HG03457 (cell line): Measurements from ENCODE around the gene TRIM7.
A peak's percentile ranks its signal among the peaks of the same experiment; 100 is the strongest.
"Not testable (repeated sequence)": the region's sequence is repeated elsewhere in the genome, so short reads cannot be mapped to it uniquely, and the experiment has no call there.

Experiments used
- ATAC-seq: cut with Tn5 transposase; IDR thresholded peaks from one replicate; pipeline ENCODE4 v1.9.1; 2021; ENCODE audit warnings: moderate number of reproducible peaks; ENCODE audit not compliant: unreplicated experiment

Gene TRIM7

DNA sequence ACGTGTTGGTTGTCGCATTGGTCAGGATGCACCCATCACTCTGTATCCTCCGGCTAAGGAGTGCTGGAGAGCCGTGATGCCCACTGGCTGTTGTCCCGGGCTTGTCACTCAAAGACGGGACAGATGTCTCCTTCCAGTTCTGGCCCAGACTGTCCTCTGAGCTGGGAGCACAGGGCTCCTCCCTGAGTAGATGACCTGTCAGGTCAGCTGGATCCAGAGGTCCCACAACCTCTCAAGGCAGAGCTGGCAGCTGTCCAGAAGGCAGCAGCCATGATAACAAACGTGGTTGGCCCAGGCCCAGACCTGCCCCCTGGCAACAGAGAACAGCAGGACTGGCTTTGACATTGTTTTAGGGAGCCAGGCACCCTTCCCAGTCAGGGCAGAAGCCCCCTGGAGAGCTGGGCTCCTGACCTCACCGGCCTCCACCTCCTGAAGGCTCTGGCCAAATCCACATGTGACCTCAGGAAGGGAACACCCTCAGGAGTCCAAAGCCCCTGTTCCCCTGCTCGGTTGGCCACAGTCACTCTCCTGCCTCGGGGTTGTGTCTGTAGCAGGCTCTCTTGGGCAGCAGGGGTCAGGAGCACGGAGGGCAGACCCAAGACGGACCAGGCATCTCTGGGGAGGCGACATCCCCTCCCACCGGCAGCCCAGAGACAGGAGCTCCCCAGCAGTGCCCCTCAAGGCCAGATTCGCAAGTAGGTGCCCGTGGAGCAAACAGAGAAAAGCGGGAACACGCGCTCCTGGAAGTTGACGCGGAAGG lies 10.3 kb downstream of the TRIM7 start:
- ATAC-seq: no peak

DNA sequence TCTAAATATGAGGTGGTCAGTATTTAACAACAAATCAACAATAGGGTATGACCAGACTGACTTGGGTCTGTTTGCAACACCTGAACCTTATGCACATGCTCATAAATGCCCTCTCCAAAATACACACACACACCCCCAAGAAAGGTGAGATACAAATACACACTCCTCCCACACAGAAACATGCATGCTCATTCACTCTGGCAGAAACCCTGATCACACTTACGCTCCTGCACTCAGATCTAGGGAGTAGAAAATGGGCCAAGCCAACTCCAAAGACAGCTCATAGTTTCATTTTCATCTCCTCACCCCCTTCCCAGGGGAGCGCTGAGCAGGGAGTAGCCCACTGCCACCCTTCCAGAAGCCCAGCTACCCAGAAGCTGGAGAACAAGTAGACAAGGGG lies 11.3 kb downstream of the TRIM7 start:
- ATAC-seq: no peak

DNA sequence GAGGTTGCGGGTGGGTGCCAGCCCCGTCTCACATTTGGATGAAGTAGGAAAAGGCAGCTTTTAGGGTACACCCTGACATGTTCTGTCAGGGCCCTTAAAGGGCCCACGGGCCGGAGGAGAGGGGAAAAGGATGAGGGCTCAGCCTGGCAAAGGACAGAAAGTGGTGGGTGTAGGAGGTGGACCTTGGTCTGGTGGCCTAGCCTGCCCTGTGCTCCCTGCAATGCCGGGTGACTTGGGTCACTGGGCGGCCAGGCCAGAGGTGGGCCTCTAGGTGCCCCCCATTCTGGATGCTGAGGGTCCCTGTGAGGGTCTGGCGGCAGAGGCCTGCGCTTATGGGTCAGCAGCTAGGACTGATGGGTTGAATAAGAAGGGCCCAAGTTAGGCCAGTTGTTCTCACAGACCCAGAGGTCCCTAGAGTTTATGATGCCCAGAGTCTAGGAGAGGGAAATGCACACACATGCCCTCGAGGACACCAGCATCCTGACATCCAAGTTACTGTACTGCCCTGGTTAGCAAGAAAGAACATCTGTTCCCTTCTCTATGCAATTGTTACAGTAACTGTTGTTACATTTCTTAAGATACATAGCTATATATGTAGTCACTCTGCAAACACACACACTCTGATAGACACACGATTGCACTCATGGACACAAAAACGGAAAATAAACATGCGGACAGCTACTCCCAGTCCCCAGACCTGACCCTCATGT lies 12.5 kb downstream of the TRIM7 start:
- ATAC-seq: no peak

DNA sequence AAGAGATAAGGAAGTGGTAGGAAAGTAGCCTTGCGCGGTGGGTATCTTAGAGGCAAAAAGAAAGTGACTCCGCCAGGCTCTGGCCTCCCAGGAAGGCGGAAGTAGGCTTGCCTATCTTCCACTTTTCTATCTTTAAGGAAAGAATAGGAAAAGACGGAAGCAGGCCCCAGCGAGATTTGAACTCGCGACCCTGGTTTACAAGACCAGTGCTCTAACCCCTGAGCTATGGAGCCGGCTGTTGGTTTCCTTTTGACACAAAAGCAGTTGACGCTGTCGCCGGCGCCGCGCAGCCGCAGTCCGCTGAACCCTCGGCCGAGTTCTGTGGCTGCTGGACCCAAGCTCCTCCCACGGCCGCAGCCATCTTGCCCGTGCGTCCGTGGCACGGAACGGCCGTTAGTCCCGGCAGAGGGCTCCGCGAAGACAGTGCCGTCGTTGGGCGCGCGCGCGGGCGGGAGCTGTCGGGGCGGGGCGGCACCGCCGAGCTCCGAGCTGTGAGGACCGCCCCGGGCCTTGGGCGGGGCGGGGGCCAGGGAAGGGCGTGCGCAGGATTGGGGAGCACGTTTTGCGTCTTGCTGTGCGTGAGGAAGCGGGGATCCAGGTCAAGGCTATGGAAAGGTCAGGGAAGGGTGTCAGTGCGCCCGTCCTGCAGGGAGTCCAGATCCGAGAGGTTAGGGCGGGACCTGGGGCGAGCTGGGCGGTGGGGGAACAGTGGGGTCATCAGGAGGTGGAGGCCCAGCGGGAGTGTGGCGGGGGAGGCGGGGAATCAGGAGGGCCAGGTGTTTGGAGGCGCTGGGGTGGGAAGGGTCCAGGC lies 13.3 kb downstream of the TRIM7 start:
- peak; percentile 49 for ATAC-seq

DNA sequence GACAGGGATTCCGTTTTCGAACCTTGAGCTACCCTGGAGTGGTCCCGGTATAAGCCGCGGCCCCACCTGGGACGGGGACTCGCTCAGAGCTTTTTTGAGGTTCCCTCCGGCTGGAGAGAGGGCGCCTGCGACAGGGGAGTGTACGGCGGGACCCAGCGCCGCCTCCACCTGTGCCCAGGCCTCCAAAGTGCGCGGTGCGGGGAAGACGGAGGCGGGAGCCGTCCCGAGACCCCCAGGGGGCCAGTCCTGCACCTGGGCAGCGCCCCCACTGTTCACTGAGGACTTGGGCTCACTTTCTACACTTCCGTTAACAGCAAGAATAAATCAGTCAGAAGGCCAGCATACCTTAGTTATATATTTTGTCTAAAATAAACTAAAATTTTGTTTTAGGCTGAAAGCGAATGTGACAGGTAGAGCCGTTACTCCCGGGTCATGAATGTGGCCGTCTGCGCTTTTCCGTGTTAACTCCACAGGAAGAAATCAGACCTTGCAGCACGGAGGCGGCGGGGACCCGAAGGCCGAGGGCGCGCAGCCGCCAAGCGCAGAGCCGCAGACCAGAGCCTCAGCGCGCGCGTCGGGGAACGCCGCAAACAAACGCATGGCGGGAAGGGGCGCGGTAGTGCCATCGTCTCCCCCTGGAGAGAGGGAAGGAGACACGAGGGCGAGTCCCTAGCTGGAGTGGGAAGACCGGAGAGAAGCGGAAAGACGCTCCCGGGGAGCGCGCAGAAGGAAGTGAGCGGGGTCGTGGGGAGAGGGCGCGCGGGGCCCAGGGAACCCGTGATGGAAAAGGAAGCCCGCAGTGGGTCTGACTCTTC lies 14.1 kb downstream of the TRIM7 start:
- ATAC-seq: peak; percentile 1

DNA sequence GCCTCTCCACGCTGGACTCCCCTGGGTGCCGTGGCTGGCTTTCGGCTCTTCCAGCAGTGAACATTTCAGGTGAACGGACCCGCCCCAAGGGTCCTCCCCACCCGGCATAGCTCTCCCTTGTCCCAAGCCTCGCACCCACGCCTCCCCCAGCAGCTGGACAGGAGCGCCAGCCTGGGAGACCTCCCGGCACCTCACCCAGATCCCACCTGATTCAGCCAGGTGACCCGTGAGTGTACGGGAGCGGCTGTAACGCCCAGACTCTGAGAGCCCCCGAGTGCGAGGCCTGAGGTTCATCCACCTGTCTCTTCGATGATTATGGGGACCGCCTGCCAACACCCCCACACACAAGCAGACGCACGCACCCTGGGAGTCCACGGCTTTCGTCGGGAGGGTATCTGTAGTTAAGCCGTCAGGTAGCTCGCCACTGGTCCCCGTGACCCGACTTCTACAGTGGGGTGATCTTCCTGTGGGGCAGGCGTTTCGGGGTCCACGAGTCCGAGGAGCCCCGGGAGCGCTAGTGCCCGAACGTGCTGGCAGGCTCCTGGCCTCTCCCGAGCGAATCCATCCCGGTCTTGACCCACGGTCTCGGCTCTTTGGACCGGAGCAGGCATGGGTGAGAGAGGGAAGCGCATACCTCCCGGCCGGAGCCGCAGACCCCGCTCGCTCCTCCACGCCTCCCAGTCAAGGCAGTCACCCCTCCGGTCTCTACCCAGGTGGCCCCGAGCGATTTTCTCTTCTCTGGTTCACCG lies 14.9 kb downstream of the TRIM7 start:
- ATAC-seq: no peak

DNA sequence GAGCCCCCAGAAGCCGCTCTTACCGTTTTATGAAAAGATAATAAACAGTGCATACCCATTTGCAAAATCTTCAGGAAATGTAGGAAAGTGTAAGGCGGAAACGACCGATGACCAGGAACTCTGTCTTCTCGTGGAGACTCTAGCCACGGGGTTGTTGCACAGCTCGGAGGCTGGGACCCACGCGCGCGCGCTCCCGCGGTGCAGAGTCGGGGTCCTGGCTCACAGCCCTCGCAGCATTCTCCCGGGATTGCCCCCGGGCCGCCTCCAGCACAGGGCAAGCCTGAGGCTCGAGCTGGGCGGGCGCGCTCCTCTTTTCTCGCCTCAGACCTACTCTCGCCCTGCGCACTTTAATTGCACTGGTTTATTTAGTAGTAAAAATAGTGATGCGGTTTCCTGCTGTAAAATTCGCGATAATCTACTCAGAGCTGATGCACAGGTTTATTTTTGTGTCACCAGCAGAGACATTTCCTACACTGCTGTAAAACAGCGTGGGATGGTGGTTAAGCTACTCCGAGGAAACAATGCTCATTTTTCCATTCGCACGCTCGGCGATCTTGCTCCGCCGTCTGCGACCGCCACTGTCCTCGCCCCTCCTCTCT lies 15.5 kb downstream of the TRIM7 start:
- ATAC-seq: no peak

DNA sequence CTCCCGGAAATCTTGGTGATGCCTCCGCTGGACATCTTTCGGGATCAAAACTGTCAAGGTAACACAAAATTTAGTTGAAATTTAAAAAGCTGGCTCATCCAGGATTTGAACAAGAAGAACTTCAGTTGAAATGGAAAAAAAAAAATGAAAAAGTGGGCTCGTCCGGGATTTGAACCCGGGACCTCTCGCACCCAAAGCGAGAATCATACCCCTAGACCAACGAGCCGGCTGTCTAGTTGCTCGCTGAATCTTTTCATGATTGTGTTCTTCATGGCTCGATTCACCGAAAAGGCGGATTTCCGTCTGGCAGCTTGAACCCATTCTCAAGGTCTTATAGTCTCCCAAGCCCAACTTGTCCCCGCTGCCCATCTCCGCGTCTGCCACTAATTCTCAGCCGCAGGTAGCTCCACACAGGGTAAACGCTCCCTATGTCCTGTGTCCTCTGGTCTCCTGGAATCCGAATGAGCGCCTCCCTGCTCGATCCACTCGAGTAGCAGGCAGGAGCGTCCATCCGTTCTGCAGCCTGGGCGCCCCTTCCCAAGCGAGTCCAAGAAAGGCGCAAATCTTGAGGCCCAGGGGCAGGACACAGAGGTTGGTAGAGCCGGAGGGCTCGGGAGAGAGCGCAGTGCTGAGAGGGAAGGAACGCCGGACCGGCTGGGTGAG lies 16.2 kb downstream of the TRIM7 start:
- ATAC-seq: no peak

DNA sequence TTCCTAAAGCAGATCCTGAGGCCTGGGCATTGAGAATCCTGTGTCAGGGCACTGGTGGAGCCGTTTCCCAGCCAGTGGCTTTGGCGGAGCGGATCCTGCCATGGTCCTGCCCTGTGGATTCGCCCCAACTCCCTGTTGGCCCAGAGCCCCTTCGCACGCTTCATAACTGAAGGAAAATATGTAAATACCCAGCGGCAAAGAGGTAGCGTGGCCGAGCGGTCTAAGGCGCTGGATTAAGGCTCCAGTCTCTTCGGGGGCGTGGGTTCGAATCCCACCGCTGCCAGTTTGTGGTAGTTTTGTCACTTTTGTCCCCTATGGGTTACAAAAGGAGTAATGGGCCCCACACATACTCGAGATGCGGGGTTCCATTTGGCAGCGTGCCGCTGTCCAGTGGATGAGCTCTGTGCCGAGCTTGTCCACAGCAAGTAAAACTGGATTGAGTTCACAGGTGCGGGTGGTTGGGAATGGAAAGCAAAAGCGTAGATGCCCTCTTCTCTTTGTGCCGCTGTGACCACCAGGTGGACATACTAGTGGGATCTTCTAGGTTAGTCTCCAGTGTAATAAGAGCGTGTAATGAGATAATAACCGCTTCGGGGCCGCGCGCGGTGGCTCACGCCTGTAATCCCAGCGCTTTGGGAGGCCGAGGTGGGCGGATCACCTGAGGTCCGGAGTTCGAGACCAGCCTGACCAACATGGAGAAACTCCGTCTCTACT lies 17.3 kb downstream of the TRIM7 start:
- no peak for ATAC-seq

DNA sequence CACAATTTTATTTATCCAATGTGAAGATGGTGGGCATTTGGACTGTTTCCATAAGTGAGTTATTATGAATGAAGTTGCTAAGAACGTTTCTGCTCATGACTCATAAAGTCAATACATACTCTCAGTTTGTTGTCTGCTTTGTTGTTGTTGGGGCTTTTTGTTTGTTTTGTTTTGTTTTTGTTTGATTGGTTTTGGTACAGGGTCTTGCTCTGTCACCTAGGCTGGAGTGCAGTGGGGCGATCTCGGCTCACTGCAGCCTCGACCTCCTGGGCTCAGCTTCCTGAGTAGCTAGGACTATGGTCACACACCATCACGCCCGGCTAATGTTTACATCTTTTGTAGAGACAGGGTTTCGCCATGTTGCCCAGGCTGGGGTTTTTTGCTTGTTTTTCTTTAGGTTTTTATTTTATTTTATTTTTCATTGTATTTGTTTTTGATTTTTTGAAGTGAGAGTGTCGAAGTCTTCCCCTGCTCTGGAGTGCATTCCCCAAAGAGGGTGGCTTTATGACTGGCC lies 18.0 kb downstream of the TRIM7 start:
- ATAC-seq: no peak

DNA sequence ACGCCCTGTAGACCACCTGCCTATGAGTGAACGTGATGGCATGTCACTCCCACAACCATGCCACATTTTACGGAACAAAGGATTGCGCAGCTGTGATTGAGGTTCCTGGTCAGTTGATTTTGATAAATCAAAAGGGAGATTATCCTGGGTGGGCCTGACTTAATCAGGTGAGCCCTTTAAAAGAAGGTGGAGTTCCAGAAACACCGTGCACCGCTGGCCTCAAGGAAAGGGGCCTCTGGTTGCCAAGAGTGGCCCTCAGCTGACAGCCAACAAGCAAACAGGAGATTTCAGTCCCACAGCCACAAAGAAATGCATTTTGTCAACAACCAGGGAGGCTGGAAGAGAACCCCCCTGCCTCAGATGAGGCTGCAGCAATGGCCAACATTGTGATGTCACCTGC lies 19.0 kb downstream of the TRIM7 start:
- no peak for ATAC-seq

DNA sequence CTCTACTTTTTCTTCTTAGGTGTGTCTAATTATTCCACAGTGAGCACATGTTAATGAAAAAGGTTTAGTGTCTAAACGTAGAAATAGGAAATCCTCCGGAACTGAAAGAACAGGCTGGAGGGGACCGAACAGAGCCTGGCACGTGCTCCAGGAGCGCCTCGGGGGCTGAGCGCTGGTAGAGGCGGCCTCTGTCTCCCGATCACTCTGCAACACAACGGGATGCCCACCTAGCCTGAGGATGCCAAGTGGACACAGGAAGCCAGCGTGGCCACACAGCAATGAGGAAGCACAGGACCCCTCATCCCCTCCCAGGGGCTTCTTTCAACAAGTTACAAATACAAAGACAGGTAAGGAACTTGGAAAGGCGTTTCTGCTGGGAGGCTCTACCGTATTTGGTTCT lies 19.4 kb downstream of the TRIM7 start:
- no peak for ATAC-seq

DNA sequence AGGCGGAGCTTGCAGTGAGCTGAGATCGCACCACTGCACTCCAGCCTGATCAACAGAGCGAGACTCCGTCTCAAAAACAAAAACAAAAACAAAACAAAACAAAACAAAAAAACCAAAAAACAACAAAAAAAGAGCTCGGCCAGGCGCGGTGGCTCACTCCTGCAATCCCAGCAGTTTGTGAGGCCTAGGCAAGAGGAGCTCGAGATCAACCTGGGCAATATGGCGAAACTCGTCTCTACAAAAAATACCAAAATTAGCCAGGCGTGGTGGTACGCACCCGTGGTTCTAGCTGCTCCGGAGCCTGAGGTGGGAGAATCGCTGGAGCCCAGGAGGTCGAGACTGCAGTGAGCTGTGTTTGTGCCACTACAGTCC lies 20.2 kb downstream of the TRIM7 start:
- ATAC-seq: no peak

DNA sequence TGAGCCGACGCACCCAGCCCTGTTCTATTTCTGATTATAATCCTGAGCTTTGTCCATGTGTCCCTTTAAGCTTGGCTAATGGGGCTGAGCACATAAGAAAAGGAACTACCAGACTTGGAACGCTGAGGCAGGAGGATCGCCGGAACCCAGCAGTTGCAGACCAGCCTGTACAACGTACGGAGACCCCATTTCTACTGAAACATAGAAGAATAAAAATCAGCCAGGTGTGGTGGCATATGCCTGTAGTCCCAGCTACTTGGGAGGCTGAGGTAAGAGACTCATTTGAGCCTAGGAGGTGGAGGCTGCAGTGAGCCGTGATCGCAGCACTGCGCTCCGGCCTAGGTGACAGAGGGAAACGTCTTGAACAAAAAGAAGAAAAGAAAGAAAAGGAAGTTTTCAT lies 22.3 kb downstream of the TRIM7 start:
- no peak for ATAC-seq

DNA sequence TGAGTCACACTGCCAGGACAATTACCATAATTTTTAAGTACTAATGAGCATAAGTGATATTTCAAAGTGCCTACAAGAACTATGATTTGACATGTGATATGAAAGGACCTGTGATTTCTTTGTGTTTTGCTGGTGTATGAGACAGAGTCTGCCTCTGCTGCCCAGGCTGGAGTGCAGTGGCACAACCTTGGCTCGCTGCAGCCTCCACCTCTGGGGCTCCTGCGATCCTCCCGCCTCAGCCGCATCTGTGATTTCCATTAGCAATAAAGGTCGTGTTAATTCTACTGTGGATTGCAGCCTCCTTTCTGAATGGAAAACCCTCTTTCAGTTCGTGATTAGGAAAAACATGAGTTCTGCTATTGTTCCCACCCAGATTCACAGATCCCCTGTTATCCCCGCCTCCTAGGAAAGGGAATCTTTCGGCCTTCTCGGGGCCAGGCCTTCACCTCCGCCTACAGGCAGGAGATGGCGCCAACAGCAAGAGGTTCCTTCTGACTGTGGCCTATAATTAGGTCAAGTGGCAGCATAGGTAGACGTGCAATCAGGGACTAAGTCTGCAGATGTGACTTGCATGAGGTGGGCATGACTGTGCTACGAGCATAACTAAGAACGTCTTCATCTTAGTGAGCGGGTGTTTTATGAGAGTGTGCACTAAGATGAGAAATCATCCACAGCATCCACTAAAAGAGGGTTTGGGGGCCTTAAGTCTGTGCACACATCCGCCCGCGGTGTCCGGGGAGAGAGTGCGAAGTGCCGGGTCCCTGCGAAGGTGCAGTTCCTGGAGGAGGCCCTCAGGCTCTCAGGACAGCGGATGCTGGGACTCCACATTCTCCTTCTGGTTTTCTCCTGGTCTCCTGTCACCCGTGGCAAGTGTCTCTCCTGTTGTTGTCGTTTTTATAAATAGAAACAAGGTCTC lies 23.1 kb downstream of the TRIM7 start:
- no peak for ATAC-seq

DNA sequence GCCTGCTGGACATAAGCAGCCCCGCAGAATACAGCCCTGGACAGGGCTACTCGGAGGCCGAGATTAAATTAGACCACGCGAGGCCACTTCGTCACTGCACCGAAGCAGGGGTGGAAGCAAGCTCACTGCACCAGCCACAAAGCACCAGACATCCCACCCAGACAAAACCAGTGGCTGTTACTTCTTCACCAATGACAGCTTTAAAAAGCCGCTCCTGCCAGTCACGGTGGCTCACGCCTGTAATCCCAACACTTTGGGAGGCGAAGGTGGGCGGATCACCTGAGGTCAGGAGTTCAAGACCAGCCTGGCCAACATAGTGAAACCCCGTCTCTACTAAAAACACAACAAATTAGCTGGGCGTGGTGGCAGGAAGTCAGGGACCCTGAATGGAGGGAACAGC lies 27.4 kb downstream of the TRIM7 start:
- not testable (repeated sequence) for ATAC-seq

DNA sequence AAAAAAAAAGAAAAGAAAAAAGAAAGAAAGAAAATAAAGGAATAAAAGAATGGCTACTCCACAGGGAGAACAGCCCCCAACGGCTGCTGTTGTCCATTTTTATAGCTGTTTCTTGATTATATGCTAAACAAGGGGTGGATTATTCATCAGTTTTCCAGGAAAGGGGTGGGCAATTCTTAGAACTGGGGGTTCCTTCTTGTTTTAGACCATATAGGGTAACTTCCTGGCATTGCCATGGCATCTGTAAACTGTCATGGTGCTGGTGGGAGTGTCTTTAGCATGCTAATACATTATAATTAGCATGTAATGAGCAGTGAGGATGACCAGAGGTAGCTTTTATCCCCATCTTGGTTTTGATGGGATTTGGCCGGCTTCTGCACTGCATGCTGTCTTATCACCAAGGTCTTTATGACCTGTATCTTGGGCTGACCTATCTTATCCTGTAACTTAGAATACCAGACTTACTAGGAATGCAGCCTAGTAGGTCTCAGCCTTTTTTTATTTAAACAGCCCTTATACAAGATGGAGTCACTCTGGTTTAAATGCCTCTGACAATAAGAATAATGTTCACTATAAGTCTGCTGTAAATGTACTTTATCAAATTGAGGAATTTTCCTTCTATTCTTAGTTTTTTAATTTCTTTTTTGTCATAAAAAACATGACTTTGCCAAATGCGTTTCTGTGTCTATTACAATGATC lies 28.6 kb downstream of the TRIM7 start:
- ATAC-seq: no peak
